Upper lobe of left lung (tissue), 6 donors: ENCODE data around the gene WASF1. TPM values are rescaled to one million over a fixed set of nuclear protein-coding genes. Genes with fewer than 3 reads are reported as not detected.

ENCODE experiments used
- ATAC-seq, 2 donors: fragments of 200-7000 bp; cut with Tn5 transposase; one replicate each; pipeline ENCODE4 v1.9.1; 2022; ENCODE audit warnings: mild to moderate bottlenecking in 2 of 2, moderate library complexity in 2 of 2; ENCODE audit not compliant: low FRiP score in 2 of 2
- DNase-seq, 2 donors: peaks; one replicate each; pipeline ENCODE4 v3.0.0-alpha.2; 2019 to 2020
- H3K27ac ChIP-seq, 4 donors: fragments of 200-600 bp; sonication (generic); one replicate each; pipeline ENCODE4 v1.5.1; 2016 to 2019
- H3K27me3 ChIP-seq, 4 donors: fragments of 200-600 bp; sonication (generic); one replicate each; pipeline ENCODE4 v1.5.1; 2017 to 2019
- H3K36me3 ChIP-seq, 4 donors: fragments of 200-600 bp; sonication (generic); one replicate each; pipeline ENCODE4 v1.5.1; 2016 to 2019
- H3K4me1 ChIP-seq, 4 donors: fragments of 200-600 bp; sonication (generic); one replicate each; pipeline ENCODE4 v1.5.1; 2018 to 2019
- H3K4me3 ChIP-seq, 4 donors: fragments of 200-600 bp; sonication (generic); one replicate each; pipeline ENCODE4 v1.5.1; 2017 to 2019; ENCODE audit warnings: mild to moderate bottlenecking in 2 of 4, moderate library complexity in 1 of 4
- H3K9me3 ChIP-seq, 4 donors: fragments of 200-600 bp; sonication (generic); one replicate each; pipeline ENCODE4 v1.5.1; 2018 to 2019
- EP300 ChIP-seq, 4 donors: sonication (generic); formaldehyde crosslinking; IDR thresholded peaks; one replicate each; pipeline ENCODE4 v1.5.1; 2017; ENCODE audit warnings: antibody characterized with exemption in 4 of 4, control low read depth in 2 of 4
- POLR2A ChIP-seq, 4 donors: fragments of 450-650 bp; IDR thresholded peaks; one replicate each; pipeline ENCODE4 v1.5.1; 2016 to 2017; ENCODE audit warnings: antibody characterized with exemption in 4 of 4, mild to moderate bottlenecking in 2 of 4
- POLR2AphosphoS5 ChIP-seq, 2 donors: sonication (generic); formaldehyde crosslinking; IDR thresholded peaks; one replicate each; pipeline ENCODE4 v1.5.1; 2017; ENCODE audit warnings: antibody characterized with exemption in 2 of 2
- WGBS, 2 donors: methylation state at CpG; one replicate each; pipeline ENCODE4 v1.1.5; 2017 to 2018; 5-methylcytosine and 5-hydroxymethylcytosine counted together
- total RNA-seq, 6 donors: library from RNA; depleted of rRNA in 4 of 6; stranded (reverse); fragments of >200 nt in 4 of 6; gene quantifications; one replicate each; pipeline versions ENCODE4 v1.1.0 to v1.2.1, GENCODE V29; 2016 to 2021
- TF ChIP-seq, protein P1 (sequence below), 6 experiments: fragments of 450-650 bp in 4 of 6; fragments of 200-600 bp in 2 of 6; sonication (generic) in 2 of 6; IDR thresholded peaks; one replicate each; pipeline ENCODE4 v1.5.1; 2016 to 2019; ENCODE audit warnings: antibody characterized with exemption in 6 of 6
- donor health status: DM: no; HTN: no; CAD: no; lungs with moderate emphysema.
- donor health status: DM: no; HTN: yes; CAD: no; lungs with severe emphysema.

WASF1 gene
- total RNA-seq, 6 donors from 2014 or later = 2.0 to 9.4 (median 4.3) TPM

GRCh38 chr6:110067837-110068591 is 111.5 kb downstream of the WASF1 start:
- Histone ChIP-seq H3K36me3 (no peaks in the 10 kb centered on the region), H3K4me1 (no peaks in the 10 kb centered on the region), H3K27me3 (no peaks in the 10 kb centered on the region), H3K9me3 (no peaks in the 10 kb centered on the region), H3K27ac (no peak overlapping the region), H3K4me3 (no peak overlapping the region)
- WGBS, 2 donors = 60 to 63% methylated on average over 6 of the region's 6 CpGs
- TF ChIP-seq POLR2AphosphoS5 (IDR thresholded peaks at IDR 0.05) (no peak), EP300 (IDR thresholded peaks at IDR 0.05) (no peak), POLR2A (IDR thresholded peaks at IDR 0.05) (no peak)
- TF ChIP-seq, protein P1, sequence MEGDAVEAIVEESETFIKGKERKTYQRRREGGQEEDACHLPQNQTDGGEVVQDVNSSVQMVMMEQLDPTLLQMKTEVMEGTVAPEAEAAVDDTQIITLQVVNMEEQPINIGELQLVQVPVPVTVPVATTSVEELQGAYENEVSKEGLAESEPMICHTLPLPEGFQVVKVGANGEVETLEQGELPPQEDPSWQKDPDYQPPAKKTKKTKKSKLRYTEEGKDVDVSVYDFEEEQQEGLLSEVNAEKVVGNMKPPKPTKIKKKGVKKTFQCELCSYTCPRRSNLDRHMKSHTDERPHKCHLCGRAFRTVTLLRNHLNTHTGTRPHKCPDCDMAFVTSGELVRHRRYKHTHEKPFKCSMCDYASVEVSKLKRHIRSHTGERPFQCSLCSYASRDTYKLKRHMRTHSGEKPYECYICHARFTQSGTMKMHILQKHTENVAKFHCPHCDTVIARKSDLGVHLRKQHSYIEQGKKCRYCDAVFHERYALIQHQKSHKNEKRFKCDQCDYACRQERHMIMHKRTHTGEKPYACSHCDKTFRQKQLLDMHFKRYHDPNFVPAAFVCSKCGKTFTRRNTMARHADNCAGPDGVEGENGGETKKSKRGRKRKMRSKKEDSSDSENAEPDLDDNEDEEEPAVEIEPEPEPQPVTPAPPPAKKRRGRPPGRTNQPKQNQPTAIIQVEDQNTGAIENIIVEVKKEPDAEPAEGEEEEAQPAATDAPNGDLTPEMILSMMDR (IDR thresholded peaks at IDR 0.05) = no peak
- no peak for ATAC-seq
- no peak for DNase-seq

GRCh38 chr6:110064744-110065524 is 114.5 kb downstream of the WASF1 start:
- H3K36me3 ChIP-seq = no peaks in the 10 kb centered on the region
- H3K27ac ChIP-seq = no peak overlapping the region
- DNase-seq (no peak), ATAC-seq (no peak)
- no peaks in the 10 kb centered on the region for H3K27me3 ChIP-seq
- no peaks in the 10 kb centered on the region for H3K4me1 ChIP-seq
- TF ChIP-seq, protein P1 (IDR thresholded peaks at IDR 0.05) = no peak
- TF ChIP-seq POLR2A (IDR thresholded peaks at IDR 0.05) = no peak
- no peak for TF ChIP-seq POLR2AphosphoS5 (IDR thresholded peaks at IDR 0.05)
- TF ChIP-seq EP300 (IDR thresholded peaks at IDR 0.05) = no peak
- WGBS, 2 donors = 87 to 89% methylated on average over 5 of the region's 5 CpGs
- no peak overlapping the region for H3K4me3 ChIP-seq
- no peaks in the 10 kb centered on the region for H3K9me3 ChIP-seq

GRCh38 chr6:110063594-110064263 is 115.7 kb downstream of the WASF1 start:
- TF ChIP-seq, protein P1 (IDR thresholded peaks at IDR 0.05) = no peak
- TF ChIP-seq EP300 (IDR thresholded peaks at IDR 0.05) (no peak), POLR2A (IDR thresholded peaks at IDR 0.05) (no peak), POLR2AphosphoS5 (IDR thresholded peaks at IDR 0.05) (no peak)
- ATAC-seq (no peak), DNase-seq (no peak)
- no peak overlapping the region for H3K27ac ChIP-seq
- H3K27me3 ChIP-seq = no peaks in the 10 kb centered on the region
- no peak overlapping the region for H3K4me3 ChIP-seq
- no peaks in the 10 kb centered on the region for H3K9me3 ChIP-seq
- no peaks in the 10 kb centered on the region for H3K4me1 ChIP-seq
- H3K36me3 ChIP-seq = no peaks in the 10 kb centered on the region
- 79 to 82% methylated on average over 2 to 6 of the region's 6 CpGs for WGBS, 2 donors

DNA sequence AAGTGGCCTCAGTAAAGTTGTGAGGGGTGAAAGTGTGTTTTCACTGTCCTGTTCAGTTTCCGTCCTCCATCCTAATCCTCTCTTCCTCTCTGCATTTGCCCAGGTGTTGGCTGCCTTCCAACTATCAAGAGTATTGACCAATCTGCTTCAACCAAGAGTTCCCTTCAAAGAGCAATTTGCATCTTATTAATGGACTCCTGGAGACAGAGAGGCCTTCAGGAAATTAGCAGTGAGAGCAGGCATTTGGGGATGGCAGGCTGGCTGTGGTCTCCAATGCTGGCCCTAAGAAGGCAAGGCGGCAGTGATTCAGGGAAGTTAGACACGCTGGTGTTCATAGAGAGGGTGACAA is 124.1 kb downstream of the WASF1 start:
- Histone ChIP-seq H3K27me3 (no peaks in the 10 kb centered on the region), H3K36me3 (no peaks in the 10 kb centered on the region), H3K4me1 (peaks cover 0 to 10% (median 0%) of the 10 kb centered on the region in 4 donors), H3K27ac (no peak overlapping the region), H3K9me3 (no peaks in the 10 kb centered on the region), H3K4me3 (no peak overlapping the region)
- ATAC-seq = no peak
- WGBS, 2 donors = 65 to 71% methylated on average over 3 of the region's 3 CpGs
- TF ChIP-seq POLR2A (IDR thresholded peaks at IDR 0.05) (no peak), POLR2AphosphoS5 (IDR thresholded peaks at IDR 0.05) (no peak), EP300 (IDR thresholded peaks at IDR 0.05) (no peak)
- TF ChIP-seq, protein P1 (IDR thresholded peaks at IDR 0.05) = no peak
- DNase-seq = no peak
